ENCODE results near the gene PIEZO2.

The PIEZO2 gene

GRCh38 chr18:10973567-10974203 lies 175.7 kb downstream of the PIEZO2 start:
- no peak overlapping the region for H3K4me3 Mint-ChIP-seq
- no peak for ATAC-seq (replicated peaks)
- no peak for DNase-seq
- no peaks in the 10 kb centered on the region for H3K4me1 Mint-ChIP-seq (ENCODE audit: low read depth in 2 of 2)
- H3K27me3 Mint-ChIP-seq = no peaks in the 10 kb centered on the region
- no peaks in the 10 kb centered on the region for H3K36me3 Mint-ChIP-seq (ENCODE audit: insufficient read depth)
- H3K9me3 Mint-ChIP-seq = peaks cover 0 to 9% of the 10 kb centered on the region in 2 donors
- no peak overlapping the region for H3K27ac Mint-ChIP-seq

DNA sequence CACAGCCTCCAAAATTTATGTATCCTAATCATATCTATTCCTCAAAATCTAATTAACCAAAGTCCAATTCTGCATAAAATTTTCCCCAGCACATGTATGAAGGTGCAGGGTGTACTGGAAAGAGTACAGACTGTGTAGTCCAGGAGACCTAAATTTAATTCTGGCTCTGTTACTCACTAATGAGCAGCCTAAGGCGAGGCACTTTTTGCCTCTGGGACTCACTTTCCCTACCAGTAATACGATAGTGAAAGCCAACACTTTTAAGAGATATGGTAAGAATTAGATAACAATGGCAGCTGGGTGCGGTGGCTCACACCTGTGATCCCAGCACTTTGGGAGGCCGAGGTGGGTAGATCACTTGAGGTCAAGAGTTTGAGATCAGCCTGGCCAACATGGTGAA lies 177.7 kb downstream of the PIEZO2 start:
- Mint-ChIP-seq H3K4me3 (no peak overlapping the region), H3K27me3 (no peaks in the 10 kb centered on the region), H3K4me1 (ENCODE audit: low read depth in 2 of 2) (no peaks in the 10 kb centered on the region), H3K36me3 (ENCODE audit: insufficient read depth) (no peaks in the 10 kb centered on the region), H3K9me3 (peaks cover 0 to 5% of the 10 kb centered on the region in 2 donors), H3K27ac (no peak overlapping the region)
- DNase-seq (no peak), ATAC-seq (replicated peaks) (no peak)

DNA sequence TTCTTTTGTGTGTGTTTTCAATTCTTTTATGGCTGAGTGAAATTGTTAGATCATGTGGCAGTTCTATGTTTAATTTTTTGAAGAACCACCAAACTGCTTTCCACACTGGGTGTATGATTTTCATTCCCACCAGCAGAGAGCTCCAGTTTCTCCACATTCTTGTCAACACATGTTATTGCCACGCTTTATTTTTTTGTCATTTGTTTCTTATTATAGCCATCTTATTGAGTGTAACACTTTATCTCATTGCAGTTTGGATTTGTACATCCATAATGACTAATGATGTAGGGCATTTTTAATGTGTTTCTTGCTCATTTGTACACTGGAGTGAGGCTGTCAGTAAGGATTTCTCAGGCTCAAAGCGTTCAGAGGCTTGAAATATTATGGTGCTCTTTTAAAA lies 184.2 kb downstream of the PIEZO2 start:
- H3K36me3 Mint-ChIP-seq (ENCODE audit: insufficient read depth) = no peaks in the 10 kb centered on the region
- H3K4me1 Mint-ChIP-seq (ENCODE audit: low read depth in 2 of 2) = no peaks in the 10 kb centered on the region
- peaks cover 0 to 9% of the 10 kb centered on the region in 2 donors for H3K9me3 Mint-ChIP-seq
- H3K4me3 Mint-ChIP-seq = no peak overlapping the region
- no peaks in the 10 kb centered on the region for H3K27me3 Mint-ChIP-seq
- no peak for ATAC-seq (replicated peaks)
- DNase-seq = no peak
- no peak overlapping the region for H3K27ac Mint-ChIP-seq

DNA sequence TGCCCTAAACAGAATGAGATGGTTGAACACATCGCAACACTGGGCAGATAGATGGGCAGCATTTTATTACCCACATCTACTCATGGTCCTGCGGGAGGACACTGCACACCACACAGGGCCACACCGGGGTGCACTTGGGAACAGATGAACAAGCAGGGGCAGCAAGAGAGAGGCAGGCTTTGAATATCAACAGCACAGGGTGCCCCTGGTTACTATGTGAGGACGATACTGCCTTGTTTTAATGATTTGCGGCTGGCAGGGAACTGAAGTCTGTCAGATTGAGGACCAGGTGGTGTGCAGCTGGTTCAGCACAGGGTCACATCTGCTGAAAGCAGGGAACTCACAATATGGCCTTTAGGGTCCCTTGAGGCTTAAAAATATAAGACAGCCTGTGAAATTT lies 195.7 kb downstream of the PIEZO2 start:
- Mint-ChIP-seq H3K27ac (no peak overlapping the region), H3K4me1 (ENCODE audit: low read depth in 2 of 2) (no peaks in the 10 kb centered on the region), H3K27me3 (peaks cover 0 to 5% of the 10 kb centered on the region in 2 donors), H3K9me3 (peaks cover 7% of the 10 kb centered on the region in 2 donors), H3K4me3 (no peak overlapping the region), H3K36me3 (ENCODE audit: insufficient read depth) (peaks cover 4% of the 10 kb centered on the region)
- no peak for DNase-seq
- ATAC-seq (replicated peaks) = no peak

DNA sequence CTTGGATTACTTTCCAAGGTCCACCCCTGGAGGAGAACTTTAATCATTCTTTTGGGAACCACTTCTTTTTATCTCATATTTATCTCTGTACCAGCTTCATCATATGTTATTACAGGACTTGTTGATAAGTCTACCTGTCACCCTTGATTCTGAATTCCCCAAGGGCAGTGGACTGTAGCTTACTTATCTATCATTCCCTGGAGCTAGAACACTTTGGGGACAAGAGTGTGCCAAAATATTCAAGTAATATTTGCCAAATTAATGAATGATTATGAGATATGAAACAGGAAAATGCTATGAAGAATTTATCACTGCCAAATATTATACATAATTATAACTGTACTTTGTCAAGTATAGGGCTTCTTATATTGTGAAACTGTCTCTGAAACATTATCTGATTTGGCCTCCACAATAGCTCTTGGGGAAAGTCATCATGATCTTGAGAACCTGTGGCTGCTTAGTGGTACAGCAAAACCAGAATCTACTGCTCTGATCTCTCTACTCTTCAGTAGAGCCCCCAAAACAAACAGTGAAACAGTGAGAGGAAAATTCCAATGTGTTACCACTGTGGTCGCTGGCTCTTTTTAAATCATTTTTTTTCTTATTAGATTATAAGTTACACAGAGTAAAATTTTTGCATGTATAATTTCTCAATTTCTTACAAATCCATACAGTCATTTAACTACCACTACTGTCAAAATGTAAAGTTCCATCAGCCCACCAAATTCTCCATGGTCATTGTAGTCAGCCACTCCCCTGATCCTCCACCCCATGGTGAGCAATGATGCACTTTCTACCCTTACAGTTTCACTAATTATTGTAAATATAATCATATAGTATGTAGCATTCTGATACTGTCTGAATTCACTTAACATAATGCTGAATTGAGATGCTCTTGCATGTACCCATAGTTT lies 197.5 kb downstream of the PIEZO2 start:
- DNase-seq = no peak
- Mint-ChIP-seq H3K9me3 (peaks cover 6 to 7% of the 10 kb centered on the region in 2 donors), H3K27me3 (peaks cover 0 to 5% of the 10 kb centered on the region in 2 donors), H3K27ac (no peak overlapping the region), H3K4me1 (ENCODE audit: low read depth in 2 of 2) (no peaks in the 10 kb centered on the region), H3K36me3 (ENCODE audit: insufficient read depth) (peaks cover 4% of the 10 kb centered on the region), H3K4me3 (no peak overlapping the region)
- ATAC-seq (replicated peaks) = no peak

DNA sequence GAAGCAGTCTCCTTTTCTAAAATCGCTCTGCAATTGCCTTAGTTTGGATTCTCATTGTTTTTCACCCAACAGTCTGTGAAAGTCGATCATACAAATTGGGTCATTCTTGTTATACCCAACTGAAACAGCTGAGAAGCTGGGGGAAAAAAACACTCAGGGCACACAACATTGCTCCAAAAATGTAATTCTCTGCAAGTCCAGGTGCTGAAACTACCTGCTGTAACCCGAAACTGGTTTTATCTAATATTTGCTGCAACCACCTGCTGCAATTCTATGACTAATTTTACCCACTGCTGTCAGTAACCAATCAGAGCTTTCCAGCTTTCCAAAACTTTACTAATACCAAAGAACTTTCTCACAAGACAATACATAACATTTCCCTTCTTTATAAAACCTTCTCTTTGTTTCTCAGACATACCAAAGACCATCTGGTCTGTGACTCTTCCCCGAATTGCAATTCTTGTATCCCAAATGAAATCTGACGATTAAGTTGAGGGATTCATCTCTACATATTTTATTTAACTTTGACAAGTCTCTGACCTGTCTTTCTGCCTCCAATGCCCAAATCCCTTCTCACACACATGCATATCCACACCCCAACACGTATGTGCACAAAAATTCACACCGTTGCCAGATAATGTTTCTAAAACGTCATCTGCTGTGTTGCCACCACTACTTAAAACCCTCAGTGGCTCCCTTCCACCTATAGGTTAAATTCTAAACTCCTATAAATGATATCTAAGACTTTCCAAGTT lies 198.3 kb downstream of the PIEZO2 start:
- Mint-ChIP-seq H3K4me3 (no peak overlapping the region), H3K36me3 (ENCODE audit: insufficient read depth) (peaks cover 4% of the 10 kb centered on the region), H3K4me1 (ENCODE audit: low read depth in 2 of 2) (no peaks in the 10 kb centered on the region), H3K27me3 (peaks cover 0 to 5% of the 10 kb centered on the region in 2 donors), H3K9me3 (peaks cover 6 to 8% of the 10 kb centered on the region in 2 donors), H3K27ac (no peak overlapping the region)
- ATAC-seq (replicated peaks) (no peak), DNase-seq (no peak)

- no peak for DNase-seq
- Mint-ChIP-seq H3K9me3 (peaks cover 8 to 16% of the 10 kb centered on the region in 2 donors), H3K27me3 (peaks cover 0 to 5% of the 10 kb centered on the region in 2 donors), H3K27ac (no peak overlapping the region), H3K4me3 (no peak overlapping the region), H3K4me1 (ENCODE audit: low read depth in 2 of 2) (no peaks in the 10 kb centered on the region), H3K36me3 (ENCODE audit: insufficient read depth) (peaks cover 4% of the 10 kb centered on the region)
- ATAC-seq (replicated peaks) = no peak
Observed at GRCh38 chr18:10950080-10950875, 199.1 kb downstream of the PIEZO2 start.

- Mint-ChIP-seq H3K4me1 (ENCODE audit: low read depth in 2 of 2) (no peaks in the 10 kb centered on the region), H3K27ac (no peak overlapping the region), H3K9me3 (peaks cover 8 to 17% of the 10 kb centered on the region in 2 donors), H3K4me3 (no peak overlapping the region), H3K36me3 (ENCODE audit: insufficient read depth) (peaks cover 4% of the 10 kb centered on the region), H3K27me3 (peaks cover 0 to 3% of the 10 kb centered on the region in 2 donors)
- DNase-seq (no peak), ATAC-seq (replicated peaks) (no peak)
Observed at GRCh38 chr18:10949655-10950054, 199.7 kb downstream of the PIEZO2 start.

DNA sequence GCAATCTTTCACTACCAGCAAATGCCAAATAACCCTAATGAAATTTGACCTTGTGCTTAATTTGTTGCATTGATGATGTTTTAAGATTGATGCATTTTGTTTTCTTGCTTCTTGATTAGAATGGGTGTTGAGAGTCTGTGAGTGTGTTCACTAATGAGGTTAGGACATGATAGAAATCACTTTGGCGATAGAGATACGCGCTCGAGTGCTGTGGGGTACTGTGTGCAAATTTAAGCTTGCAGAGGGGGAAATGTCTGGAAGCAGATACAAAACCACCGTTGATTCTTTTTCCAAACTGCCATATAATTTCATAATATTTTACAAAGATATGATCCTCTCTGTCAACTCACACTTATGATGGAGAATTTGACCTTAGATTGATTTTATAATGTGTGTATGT lies 200.9 kb downstream of the PIEZO2 start:
- H3K27me3 Mint-ChIP-seq = no peaks in the 10 kb centered on the region
- peaks cover 7 to 19% of the 10 kb centered on the region in 2 donors for H3K9me3 Mint-ChIP-seq
- ATAC-seq (replicated peaks) = no peak
- H3K4me1 Mint-ChIP-seq (ENCODE audit: low read depth in 2 of 2) = no peaks in the 10 kb centered on the region
- H3K36me3 Mint-ChIP-seq (ENCODE audit: insufficient read depth) = peaks cover 4% of the 10 kb centered on the region
- no peak overlapping the region for H3K4me3 Mint-ChIP-seq
- no peak for DNase-seq
- H3K27ac Mint-ChIP-seq = no peak overlapping the region

DNA sequence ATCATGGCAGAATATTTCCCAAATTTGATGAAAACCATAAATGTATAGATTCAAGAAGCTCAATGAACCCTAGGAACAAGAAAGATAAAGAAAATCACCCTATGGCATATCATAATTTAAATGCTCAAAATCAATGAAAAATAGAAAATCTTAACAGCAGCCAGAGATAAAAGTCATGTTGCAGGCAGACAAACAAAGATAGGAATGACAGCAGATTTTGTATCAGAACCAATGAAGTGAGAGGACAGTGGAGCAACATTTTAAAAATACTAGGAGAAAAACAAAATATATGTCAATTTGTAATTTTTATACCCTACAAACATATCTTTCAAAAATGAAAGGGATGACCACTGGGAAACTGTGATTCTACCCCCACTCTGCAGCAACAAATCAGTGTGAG lies 203.3 kb downstream of the PIEZO2 start:
- no peak for ATAC-seq (replicated peaks)
- H3K4me3 Mint-ChIP-seq = no peak overlapping the region
- no peaks in the 10 kb centered on the region for H3K27me3 Mint-ChIP-seq
- H3K36me3 Mint-ChIP-seq (ENCODE audit: insufficient read depth) = no peaks in the 10 kb centered on the region
- no peaks in the 10 kb centered on the region for H3K4me1 Mint-ChIP-seq (ENCODE audit: low read depth in 2 of 2)
- peaks cover 9 to 27% of the 10 kb centered on the region in 2 donors for H3K9me3 Mint-ChIP-seq
- no peak overlapping the region for H3K27ac Mint-ChIP-seq
- no peak for DNase-seq

DNA sequence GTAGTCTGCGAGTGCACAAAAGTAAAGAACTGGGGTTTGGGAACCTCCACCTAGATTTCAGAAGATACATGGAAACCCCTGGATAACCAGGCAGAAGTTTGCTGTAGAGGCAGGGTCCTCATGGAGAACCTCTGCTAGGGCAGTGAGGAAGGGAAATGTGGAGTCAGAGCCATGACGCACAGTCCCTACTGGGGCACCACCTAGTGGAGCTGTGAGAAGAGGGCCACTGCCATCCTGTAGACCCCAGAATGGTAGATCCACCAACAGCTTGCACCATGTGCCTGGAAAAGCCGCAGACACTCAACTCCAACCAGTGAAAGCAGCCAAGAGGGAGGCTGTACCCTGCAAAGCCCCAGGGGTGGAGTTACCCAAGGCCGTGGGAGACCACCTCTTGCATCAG lies 206.4 kb downstream of the PIEZO2 start:
- H3K27ac Mint-ChIP-seq = no peak overlapping the region
- H3K4me1 Mint-ChIP-seq (ENCODE audit: low read depth in 2 of 2) = no peaks in the 10 kb centered on the region
- no peak for DNase-seq
- peaks cover 14 to 27% of the 10 kb centered on the region in 2 donors for H3K9me3 Mint-ChIP-seq
- H3K36me3 Mint-ChIP-seq (ENCODE audit: insufficient read depth) = no peaks in the 10 kb centered on the region
- no peak overlapping the region for H3K4me3 Mint-ChIP-seq
- ATAC-seq (replicated peaks) = no peak
- no peaks in the 10 kb centered on the region for H3K27me3 Mint-ChIP-seq

DNA sequence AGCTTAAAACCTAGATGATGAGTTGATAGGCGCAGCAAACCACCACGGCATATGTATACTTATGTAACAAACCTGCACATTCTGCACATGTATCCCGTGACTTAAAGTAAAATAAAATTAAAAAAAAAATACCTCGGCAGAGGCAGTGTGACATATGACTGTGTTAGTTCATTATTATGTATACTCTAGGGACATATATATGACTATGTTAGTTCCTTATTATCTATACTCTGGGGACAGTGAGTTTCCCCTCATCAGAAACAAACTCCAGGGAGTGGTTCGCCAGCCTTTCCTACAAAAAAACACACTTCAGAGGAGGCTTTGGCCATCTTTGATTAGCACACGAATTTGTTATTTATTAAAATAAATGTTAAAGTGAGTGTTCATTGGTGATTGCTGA lies 209.5 kb downstream of the PIEZO2 start:
- ATAC-seq (replicated peaks) (no peak), DNase-seq (no peak)
- no peaks in the 10 kb centered on the region for H3K36me3 Mint-ChIP-seq (ENCODE audit: insufficient read depth)
- peaks cover 12 to 14% of the 10 kb centered on the region in 2 donors for H3K9me3 Mint-ChIP-seq
- H3K4me3 Mint-ChIP-seq = no peak overlapping the region
- no peaks in the 10 kb centered on the region for H3K4me1 Mint-ChIP-seq (ENCODE audit: low read depth in 2 of 2)
- H3K27ac Mint-ChIP-seq = no peak overlapping the region
- H3K27me3 Mint-ChIP-seq = no peaks in the 10 kb centered on the region
